Measurements from ENCODE around the gene MBTD1. TPM values are rescaled to one million over a fixed set of nuclear protein-coding genes. Genes with fewer than 3 reads are reported as not detected.

MBTD1 gene
- total RNA-seq, 1 experiment from 2014 or later: 40.6 TPM

GRCh38 chr17:51287412-51287811 lies 27.6 kb upstream of the MBTD1 start:
- no peak for DNase-seq (ENCODE audit: low spot score)
- Mint-ChIP-seq H3K4me3 (no peak overlapping the region), H3K27me3 (ENCODE audit: low read depth) (no peaks in the 10 kb centered on the region), H3K36me3 (peaks cover 65% of the 10 kb centered on the region), H3K4me1 (peaks cover 7% of the 10 kb centered on the region; the same call in 1 of the 2 replicates), H3K9me3 (no peaks in the 10 kb centered on the region), H3K27ac (no peak overlapping the region)
- POLR2A ChIA-PET: no interaction called here
- ATAC-seq: no peak
- TF ChIP-seq, protein P1, sequence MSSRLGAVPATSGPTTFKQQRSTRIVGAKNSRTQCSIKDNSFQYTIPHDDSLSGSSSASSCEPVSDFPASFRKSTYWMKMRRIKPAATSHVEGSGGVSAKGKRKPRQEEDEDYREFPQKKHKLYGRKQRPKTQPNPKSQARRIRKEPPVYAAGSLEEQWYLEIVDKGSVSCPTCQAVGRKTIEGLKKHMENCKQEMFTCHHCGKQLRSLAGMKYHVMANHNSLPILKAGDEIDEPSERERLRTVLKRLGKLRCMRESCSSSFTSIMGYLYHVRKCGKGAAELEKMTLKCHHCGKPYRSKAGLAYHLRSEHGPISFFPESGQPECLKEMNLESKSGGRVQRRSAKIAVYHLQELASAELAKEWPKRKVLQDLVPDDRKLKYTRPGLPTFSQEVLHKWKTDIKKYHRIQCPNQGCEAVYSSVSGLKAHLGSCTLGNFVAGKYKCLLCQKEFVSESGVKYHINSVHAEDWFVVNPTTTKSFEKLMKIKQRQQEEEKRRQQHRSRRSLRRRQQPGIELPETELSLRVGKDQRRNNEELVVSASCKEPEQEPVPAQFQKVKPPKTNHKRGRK (CRISPR knock-in tag; IDR thresholded peaks at IDR 0.05; ENCODE audit: borderline replicate concordance): no peak
- no peak for TF ChIP-seq NFATC4 (CRISPR knock-in tag; IDR thresholded peaks at IDR 0.05)
- TF ChIP-seq, protein P2, sequence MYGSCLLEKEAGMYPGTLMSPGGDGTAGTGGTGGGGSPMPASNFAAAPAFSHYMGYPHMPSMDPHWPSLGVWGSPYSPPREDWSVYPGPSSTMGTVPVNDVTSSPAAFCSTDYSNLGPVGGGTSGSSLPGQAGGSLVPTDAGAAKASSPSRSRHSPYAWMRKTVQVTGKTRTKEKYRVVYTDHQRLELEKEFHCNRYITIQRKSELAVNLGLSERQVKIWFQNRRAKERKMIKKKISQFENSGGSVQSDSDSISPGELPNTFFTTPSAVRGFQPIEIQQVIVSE (CRISPR knock-in tag; IDR thresholded peaks at IDR 0.05; ENCODE audit: borderline replicate concordance): no peak
- TF ChIP-seq ESRRA (CRISPR knock-in tag; IDR thresholded peaks at IDR 0.05; ENCODE audit: borderline replicate concordance): no peak
- no peak for TF ChIP-seq NFE2L1 (CRISPR knock-in tag; IDR thresholded peaks at IDR 0.05)
- TF ChIP-seq SOX15 (CRISPR knock-in tag; IDR thresholded peaks at IDR 0.05): no peak
- TF ChIP-seq SP1 (CRISPR knock-in tag; conservative IDR thresholded peaks at IDR 0.05): no peak
- TF ChIP-seq ZNF671 (CRISPR knock-in tag; IDR thresholded peaks at IDR 0.05): no peak
- TF ChIP-seq NFYB (CRISPR knock-in tag; conservative IDR thresholded peaks at IDR 0.05; ENCODE audit: low read depth): no peak
- no peak for TF ChIP-seq FOXK1 (CRISPR knock-in tag; IDR thresholded peaks at IDR 0.05)
- TF ChIP-seq, protein P3, sequence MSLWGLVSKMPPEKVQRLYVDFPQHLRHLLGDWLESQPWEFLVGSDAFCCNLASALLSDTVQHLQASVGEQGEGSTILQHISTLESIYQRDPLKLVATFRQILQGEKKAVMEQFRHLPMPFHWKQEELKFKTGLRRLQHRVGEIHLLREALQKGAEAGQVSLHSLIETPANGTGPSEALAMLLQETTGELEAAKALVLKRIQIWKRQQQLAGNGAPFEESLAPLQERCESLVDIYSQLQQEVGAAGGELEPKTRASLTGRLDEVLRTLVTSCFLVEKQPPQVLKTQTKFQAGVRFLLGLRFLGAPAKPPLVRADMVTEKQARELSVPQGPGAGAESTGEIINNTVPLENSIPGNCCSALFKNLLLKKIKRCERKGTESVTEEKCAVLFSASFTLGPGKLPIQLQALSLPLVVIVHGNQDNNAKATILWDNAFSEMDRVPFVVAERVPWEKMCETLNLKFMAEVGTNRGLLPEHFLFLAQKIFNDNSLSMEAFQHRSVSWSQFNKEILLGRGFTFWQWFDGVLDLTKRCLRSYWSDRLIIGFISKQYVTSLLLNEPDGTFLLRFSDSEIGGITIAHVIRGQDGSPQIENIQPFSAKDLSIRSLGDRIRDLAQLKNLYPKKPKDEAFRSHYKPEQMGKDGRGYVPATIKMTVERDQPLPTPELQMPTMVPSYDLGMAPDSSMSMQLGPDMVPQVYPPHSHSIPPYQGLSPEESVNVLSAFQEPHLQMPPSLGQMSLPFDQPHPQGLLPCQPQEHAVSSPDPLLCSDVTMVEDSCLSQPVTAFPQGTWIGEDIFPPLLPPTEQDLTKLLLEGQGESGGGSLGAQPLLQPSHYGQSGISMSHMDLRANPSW (CRISPR knock-in tag; conservative IDR thresholded peaks at IDR 0.05; ENCODE audit: low read depth): no peak
- no peak for TF ChIP-seq IRF2 (CRISPR knock-in tag; IDR thresholded peaks at IDR 0.05; ENCODE audit: borderline replicate concordance, low read depth)
- CTCF ChIA-PET: interaction anchor here (1.5 kb wide), 1 partner anchor 12 kb away, joined by 4 read pairs; no protein-coding TSS in a partner anchor

DNA sequence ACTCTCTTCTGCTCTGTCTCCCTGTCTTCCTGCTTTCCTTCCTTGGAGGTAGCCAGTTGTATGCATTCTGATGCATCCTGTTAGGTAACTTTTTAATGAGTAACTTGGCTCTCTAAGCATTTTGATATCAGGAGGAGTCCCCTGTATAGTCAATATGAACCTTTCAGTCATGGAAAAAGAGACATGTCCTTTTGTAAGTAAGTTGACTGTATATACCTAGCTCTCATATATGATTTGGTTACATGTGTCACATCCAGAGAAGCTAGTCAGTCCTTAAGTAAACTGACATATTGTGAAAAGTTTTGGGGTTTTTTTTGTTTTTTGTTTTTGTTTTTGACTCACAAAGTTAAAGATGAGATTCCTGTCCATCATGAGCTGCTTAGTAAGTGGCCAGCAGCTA lies 19.3 kb upstream of the MBTD1 start:
- ChIA-PET CTCF (no interaction called here), POLR2A (no interaction called here)
- TF ChIP-seq ZNF232 (CRISPR knock-in tag; IDR thresholded peaks at IDR 0.05) (no peak), CREM (CRISPR knock-in tag; IDR thresholded peaks at IDR 0.05) (no peak), MYBL2 (CRISPR knock-in tag; IDR thresholded peaks at IDR 0.05) (no peak), FOXK1 (CRISPR knock-in tag; IDR thresholded peaks at IDR 0.05) (no peak), ZNF219 (CRISPR knock-in tag; IDR thresholded peaks at IDR 0.05; ENCODE audit: borderline replicate concordance) (no peak), KAT7 (CRISPR knock-in tag; IDR thresholded peaks at IDR 0.05; ENCODE audit: borderline replicate concordance) (no peak)
- TF ChIP-seq, protein P4, sequence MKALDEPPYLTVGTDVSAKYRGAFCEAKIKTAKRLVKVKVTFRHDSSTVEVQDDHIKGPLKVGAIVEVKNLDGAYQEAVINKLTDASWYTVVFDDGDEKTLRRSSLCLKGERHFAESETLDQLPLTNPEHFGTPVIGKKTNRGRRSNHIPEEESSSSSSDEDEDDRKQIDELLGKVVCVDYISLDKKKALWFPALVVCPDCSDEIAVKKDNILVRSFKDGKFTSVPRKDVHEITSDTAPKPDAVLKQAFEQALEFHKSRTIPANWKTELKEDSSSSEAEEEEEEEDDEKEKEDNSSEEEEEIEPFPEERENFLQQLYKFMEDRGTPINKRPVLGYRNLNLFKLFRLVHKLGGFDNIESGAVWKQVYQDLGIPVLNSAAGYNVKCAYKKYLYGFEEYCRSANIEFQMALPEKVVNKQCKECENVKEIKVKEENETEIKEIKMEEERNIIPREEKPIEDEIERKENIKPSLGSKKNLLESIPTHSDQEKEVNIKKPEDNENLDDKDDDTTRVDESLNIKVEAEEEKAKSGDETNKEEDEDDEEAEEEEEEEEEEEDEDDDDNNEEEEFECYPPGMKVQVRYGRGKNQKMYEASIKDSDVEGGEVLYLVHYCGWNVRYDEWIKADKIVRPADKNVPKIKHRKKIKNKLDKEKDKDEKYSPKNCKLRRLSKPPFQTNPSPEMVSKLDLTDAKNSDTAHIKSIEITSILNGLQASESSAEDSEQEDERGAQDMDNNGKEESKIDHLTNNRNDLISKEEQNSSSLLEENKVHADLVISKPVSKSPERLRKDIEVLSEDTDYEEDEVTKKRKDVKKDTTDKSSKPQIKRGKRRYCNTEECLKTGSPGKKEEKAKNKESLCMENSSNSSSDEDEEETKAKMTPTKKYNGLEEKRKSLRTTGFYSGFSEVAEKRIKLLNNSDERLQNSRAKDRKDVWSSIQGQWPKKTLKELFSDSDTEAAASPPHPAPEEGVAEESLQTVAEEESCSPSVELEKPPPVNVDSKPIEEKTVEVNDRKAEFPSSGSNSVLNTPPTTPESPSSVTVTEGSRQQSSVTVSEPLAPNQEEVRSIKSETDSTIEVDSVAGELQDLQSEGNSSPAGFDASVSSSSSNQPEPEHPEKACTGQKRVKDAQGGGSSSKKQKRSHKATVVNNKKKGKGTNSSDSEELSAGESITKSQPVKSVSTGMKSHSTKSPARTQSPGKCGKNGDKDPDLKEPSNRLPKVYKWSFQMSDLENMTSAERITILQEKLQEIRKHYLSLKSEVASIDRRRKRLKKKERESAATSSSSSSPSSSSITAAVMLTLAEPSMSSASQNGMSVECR (CRISPR knock-in tag; IDR thresholded peaks at IDR 0.05; ENCODE audit: borderline replicate concordance): no peak
- TF ChIP-seq, protein P5, sequence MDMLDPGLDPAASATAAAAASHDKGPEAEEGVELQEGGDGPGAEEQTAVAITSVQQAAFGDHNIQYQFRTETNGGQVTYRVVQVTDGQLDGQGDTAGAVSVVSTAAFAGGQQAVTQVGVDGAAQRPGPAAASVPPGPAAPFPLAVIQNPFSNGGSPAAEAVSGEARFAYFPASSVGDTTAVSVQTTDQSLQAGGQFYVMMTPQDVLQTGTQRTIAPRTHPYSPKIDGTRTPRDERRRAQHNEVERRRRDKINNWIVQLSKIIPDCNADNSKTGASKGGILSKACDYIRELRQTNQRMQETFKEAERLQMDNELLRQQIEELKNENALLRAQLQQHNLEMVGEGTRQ (CRISPR knock-in tag; IDR thresholded peaks at IDR 0.05): no peak
- Mint-ChIP-seq H3K9me3 (no peaks in the 10 kb centered on the region), H3K36me3 (peaks cover 64% of the 10 kb centered on the region), H3K4me1 (no peaks in the 10 kb centered on the region), H3K27ac (no peak overlapping the region), H3K27me3 (ENCODE audit: low read depth) (no peaks in the 10 kb centered on the region), H3K4me3 (no peak overlapping the region)
- ATAC-seq (no peak), DNase-seq (ENCODE audit: low spot score) (no peak)

Data from WTC11 (cell line).